Measurements from ENCODE around the gene ALOX12. TPM values are rescaled to one million over a fixed set of nuclear protein-coding genes. Genes with fewer than 3 reads are reported as not detected.

The ALOX12 gene
- total RNA-seq, 1 donor from 2014 or later = not detected

- intact Hi-C loops (cut with micrococcal nuclease) = no loop called here
- DNase-seq (peak; percentile 76), ATAC-seq (no peak)
Measured at GRCh38 chr17:7018331-7018964, 22.6 kb downstream of the ALOX12 start.

- no peak for ATAC-seq
- intact Hi-C loops (cut with micrococcal nuclease) = no loop called here
Measured at GRCh38 chr17:7019367-7019766, 23.5 kb downstream of the ALOX12 start.

GRCh38 chr17:7019839-7020519 lies 24.1 kb downstream of the ALOX12 start:
- DNase-seq = peak; percentile 65
- ATAC-seq = no peak

More at GRCh38 chr17:7019367-7019766, 23.5 kb downstream of the ALOX12 start:
- no peak for DNase-seq

GRCh38 chr17:7020894-7021664 lies 25.2 kb downstream of the ALOX12 start:
- intact Hi-C loops (cut with micrococcal nuclease) = no loop called here
- ATAC-seq (no peak), DNase-seq (no peak)

More at GRCh38 chr17:7019839-7020519, 24.1 kb downstream of the ALOX12 start:
- intact Hi-C loops (cut with micrococcal nuclease) = no loop called here

GRCh38 chr17:7021993-7022778 lies 26.3 kb downstream of the ALOX12 start:
- intact Hi-C loops (cut with micrococcal nuclease) = no loop called here
- peak; percentile 66 for ATAC-seq

GRCh38 chr17:7022781-7023571 lies 27.1 kb downstream of the ALOX12 start, which contains the start of gene BCL6B:
TSS of gene BCL6B (plus strand) at chr17:7023050. CDS start at chr17:7023672, 622 bp downstream.
- peak; percentile 27 for ATAC-seq
- intact Hi-C loops (cut with micrococcal nuclease) = no loop called here

More at GRCh38 chr17:7021993-7022778, 26.3 kb downstream of the ALOX12 start:
- DNase-seq = peak; percentile 91

GRCh38 chr17:7023576-7024401 lies 27.9 kb downstream of the ALOX12 start:
- DNase-seq = peak; percentile 94
- intact Hi-C loops (cut with micrococcal nuclease) = no loop called here
- peak; percentile 56 for ATAC-seq

More at GRCh38 chr17:7022781-7023571, 27.1 kb downstream of the ALOX12 start, which contains the start of gene BCL6B:
- DNase-seq = peak; percentile 52

GRCh38 chr17:7024402-7024785 lies 28.5 kb downstream of the ALOX12 start:
- no peak for DNase-seq
- intact Hi-C loops (cut with micrococcal nuclease) = no loop called here
- no peak for ATAC-seq

- intact Hi-C loops (cut with micrococcal nuclease) = no loop called here
- ATAC-seq (no peak), DNase-seq (no peak)
Measured at GRCh38 chr17:7025245-7025644, 29.4 kb downstream of the ALOX12 start.

GRCh38 chr17:7026471-7027115 lies 30.7 kb downstream of the ALOX12 start:
- intact Hi-C loops (cut with micrococcal nuclease) = no loop called here
- no peak for DNase-seq
- no peak for ATAC-seq

- intact Hi-C loops (cut with micrococcal nuclease) = no loop called here
- no peak for DNase-seq
- no peak for ATAC-seq
Measured at GRCh38 chr17:7027335-7027734, 31.5 kb downstream of the ALOX12 start.

- DNase-seq (no peak), ATAC-seq (no peak)
- intact Hi-C loops (cut with micrococcal nuclease) = no loop called here
Measured at GRCh38 chr17:7029096-7029495, 33.2 kb downstream of the ALOX12 start.

- DNase-seq (no peak), ATAC-seq (peak; percentile 57)
- intact Hi-C loops (cut with micrococcal nuclease) = no loop called here
Measured at GRCh38 chr17:7029659-7030058, 33.8 kb downstream of the ALOX12 start.

GRCh38 chr17:7034955-7035590 lies 39.2 kb downstream of the ALOX12 start:
- no peak for DNase-seq
- intact Hi-C loops (cut with micrococcal nuclease) = no loop called here
- ATAC-seq = peak; percentile 47

- ATAC-seq (peak; percentile 96), DNase-seq (peak; percentile 95)
- intact Hi-C loops (cut with micrococcal nuclease) = no loop called here
Measured at GRCh38 chr17:7035591-7036368, 39.9 kb downstream of the ALOX12 start, which contains the start of gene SLC16A13. TSS of gene SLC16A13 (plus strand) at chr17:7036015. CDS start at chr17:7036383, 368 bp downstream.

Measured in left ventricle myocardium superior (tissue), 1 donor.